Omental fat pad (tissue), 4 donors: ENCODE data around the gene SELPLG. TPM values are rescaled to one million over a fixed set of nuclear protein-coding genes. Genes with fewer than 3 reads are reported as not detected.

ENCODE experiments used
- ATAC-seq: fragments of 150-250 bp; one replicate; pipeline ENCODE4 v1.9.1; 2016; ENCODE audit warnings: mild to moderate bottlenecking, moderate library complexity; ENCODE audit not compliant: low FRiP score
- DNase-seq: peaks from one replicate; pipeline ENCODE4 v3.0.0-alpha.2; 2019; ENCODE audit warnings: low spot score
- CTCF ChIP-seq, 3 donors: fragments of 450-650 bp; IDR thresholded peaks; one replicate each; pipeline ENCODE4 v1.5.1; 2016 to 2017; ENCODE audit warnings: antibody characterized with exemption in 3 of 3, mild to moderate bottlenecking in 3 of 3, moderate library complexity in 2 of 3
- total RNA-seq, 4 donors: library from RNA; depleted of rRNA; stranded (reverse); fragments of >200 nt; gene quantifications; one replicate each; pipeline ENCODE4 v1.1.0, GENCODE V29; 2016

Gene SELPLG
- total RNA-seq, 4 donors from 2014 or later = 12.4 to 45.6 (median 18.3) TPM

- no peak for DNase-seq
- no peak for TF ChIP-seq CTCF (IDR thresholded peaks at IDR 0.05)
- ATAC-seq = no peak
Observed at GRCh38 chr12:108584456-108585065, 49.1 kb downstream of the SELPLG start.

- ATAC-seq = no peak
- DNase-seq = no peak
- TF ChIP-seq CTCF (IDR thresholded peaks at IDR 0.05) = no peak
Observed at GRCh38 chr12:108583991-108584390, 49.7 kb downstream of the SELPLG start.

DNA sequence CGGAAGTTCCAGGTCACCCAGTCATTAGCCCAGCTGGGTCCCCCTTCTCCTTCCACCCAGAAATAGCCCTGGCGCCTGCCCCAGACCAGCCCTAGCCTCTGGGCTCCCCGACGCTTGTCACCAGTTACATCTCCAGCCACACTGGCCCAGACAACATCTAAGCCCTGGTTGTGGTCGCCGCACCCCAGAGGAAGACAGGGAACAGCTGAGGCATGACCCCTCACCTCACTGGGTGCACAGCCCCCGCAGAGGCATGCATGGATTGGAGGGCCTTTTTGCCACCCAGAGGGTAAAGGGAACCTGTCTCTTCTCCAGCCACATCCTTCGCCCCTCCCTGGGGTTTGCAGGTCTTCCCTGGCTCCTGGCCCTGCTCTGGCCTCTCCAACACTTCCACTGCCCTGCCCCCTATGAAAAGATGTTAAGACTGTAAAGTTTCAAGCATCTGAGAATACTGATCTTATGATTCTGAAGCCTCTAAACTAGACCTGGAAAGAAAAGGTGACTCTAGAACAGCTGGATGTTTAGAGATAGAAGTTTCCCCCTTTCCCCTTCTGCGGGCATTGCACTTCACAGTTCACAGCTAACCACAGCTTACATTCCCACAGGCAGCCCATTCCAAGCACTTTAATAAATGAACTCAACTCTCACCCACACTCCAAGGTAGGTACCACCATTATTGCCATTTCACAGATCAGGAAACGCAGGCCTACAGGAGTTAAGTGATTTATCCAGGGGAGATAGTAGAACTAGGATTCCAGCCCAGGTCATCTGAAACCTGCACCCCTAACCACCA lies 50.5 kb downstream of the SELPLG start:
- ATAC-seq (no peak), DNase-seq (no peak)
- no peak for TF ChIP-seq CTCF (IDR thresholded peaks at IDR 0.05)

GRCh38 chr12:108582509-108582908 lies 51.2 kb downstream of the SELPLG start:
- DNase-seq = no peak
- ATAC-seq = no peak
- TF ChIP-seq CTCF (IDR thresholded peaks at IDR 0.05) = no peak

GRCh38 chr12:108581311-108582227 lies 52.1 kb downstream of the SELPLG start:
- TF ChIP-seq CTCF (IDR thresholded peaks at IDR 0.05) = no peak
- DNase-seq (no peak), ATAC-seq (no peak)

- no peak for DNase-seq
- no peak for ATAC-seq
- no peak for TF ChIP-seq CTCF (IDR thresholded peaks at IDR 0.05)
Observed at GRCh38 chr12:108580531-108580930, 53.2 kb downstream of the SELPLG start.
